HCT116 (cell line): ENCODE data around the gene BRSK2. TPM values are rescaled to one million over a fixed set of nuclear protein-coding genes. Genes with fewer than 3 reads are reported as not detected.

Experiments
- ATAC-seq: fragments of 200-7000 bp; cut with Tn5 transposase; 2 replicates; pipeline ENCODE4 v1.9.1; 2020; ENCODE audit warnings: mild to moderate bottlenecking, moderate library complexity
- BruUV-seq: library from RNA; stranded (reverse); fragments of 400-500 nt; replicated peaks from 2 replicates; lab custom pipeline; 2021; lab: Mats Ljungman, UMichigan
- CTCF ChIA-PET: fragments of 300-600 bp; sonication (Branson Sonifier 250); formaldehyde crosslinking; loops from one replicate; lab custom pipeline; 2021; ENCODE audit warnings: antibody characterized with exemption; lab: Charles Lee
- POLR2A ChIA-PET: fragments of 300-600, 350-600 bp; sonication (Branson Sonifier 250); formaldehyde crosslinking; loops from one replicate; lab custom pipeline; 2021; ENCODE audit warnings: antibody characterized with exemption; lab: Charles Lee
- RAD21 ChIA-PET, 2 experiments: fragments of 300-600 bp; sonication (Branson Sonifier 250); formaldehyde crosslinking; loops; one replicate each; lab custom pipeline; 2023; ENCODE audit warnings: low total read pairs in 2 of 2; ENCODE audit not compliant: uncharacterized antibody in 2 of 2, unreplicated experiment in 2 of 2, low non-redundant PET in 1 of 2; lab: Charles Lee
- DNase-seq: peaks from one replicate; pipeline ENCODE4 v3.0.0-alpha.2; 2010; ENCODE audit warnings: low read depth, low spot score
- H2AFZ ChIP-seq: fragments of 200-600 bp; shearing (Covaris generic), sonication (generic); 2 replicates; pipeline ENCODE4 v1.6.1; 2017; ENCODE audit warnings: low read depth, mixed run types, mixed read lengths, antibody characterized with exemption, low read length; ENCODE audit not compliant: poor library complexity, severe bottlenecking
- H3K27ac ChIP-seq: 2 replicates; pipeline ENCODE4 v1.5.1; 2012; ENCODE audit warnings: low read depth, low read length
- H3K27me3 ChIP-seq: fragments of 200-600 bp; sonication (generic); 2 replicates; pipeline ENCODE4 v1.6.1; 2016; ENCODE audit warnings: mixed run types, low read length, mixed read lengths; ENCODE audit not compliant: insufficient read depth
- H3K36me3 ChIP-seq, 2 experiments: fragments of 200-500 bp in 1 of 2; fragments of 200-600 bp in 1 of 2; sonication (Bioruptor generic) in 1 of 2; sonication (generic) in 1 of 2; 2 replicates each; pipeline versions ENCODE4 v1.5.1 to v1.6.1; 2014 to 2016; ENCODE audit warnings: low read length in 2 of 2, inconsistent platforms in 1 of 2, mixed read lengths in 1 of 2, mixed run types in 1 of 2; ENCODE audit not compliant: insufficient read depth in 2 of 2, control insufficient read depth in 1 of 2
- H3K4me1 ChIP-seq, 2 experiments: fragments of 200-600 bp in 1 of 2; sonication (generic) in 1 of 2; 2 replicates each; pipeline versions ENCODE4 v1.5.1 to v1.6.1; 2012 to 2017; ENCODE audit warnings: low read length in 2 of 2, inconsistent platforms in 1 of 2, mild to moderate bottlenecking in 1 of 2, mixed read lengths in 1 of 2, mixed run types in 1 of 2, moderate library complexity in 1 of 2; ENCODE audit not compliant: insufficient read depth in 2 of 2, control insufficient read depth in 1 of 2
- H3K4me2 ChIP-seq: fragments of 200-600 bp; sonication (generic); 2 replicates; pipeline ENCODE4 v1.6.1; 2017; ENCODE audit warnings: mixed run types, low read length, mixed read lengths
- H3K4me3 ChIP-seq, 2 experiments: fragments of 200-600 bp in 1 of 2; sonication (generic) in 1 of 2; replicated peaks in 1 of 2; 2 replicates each; pipeline ENCODE4 v1.5.1; 2011 to 2016; ENCODE audit warnings: low read length in 2 of 2, control low read depth in 1 of 2, low read depth in 1 of 2, mild to moderate bottlenecking in 1 of 2, mixed read lengths in 1 of 2, mixed run types in 1 of 2
- H3K79me2 ChIP-seq: fragments of 200-600 bp; sonication (generic); 2 replicates; pipeline ENCODE4 v1.6.1; 2017; ENCODE audit warnings: mild to moderate bottlenecking, mixed run types, low read length, moderate library complexity, mixed read lengths; ENCODE audit not compliant: insufficient read depth
- H3K9ac ChIP-seq: fragments of 200-600 bp; sonication (generic); 2 replicates; pipeline ENCODE4 v1.6.1; 2016; ENCODE audit warnings: low read length, mixed read lengths
- H3K9me2 ChIP-seq: fragments of 200-600 bp; sonication (generic), shearing (Covaris generic); 2 replicates; pipeline ENCODE4 v1.6.1; 2017; ENCODE audit warnings: mixed run types, mild to moderate bottlenecking, moderate library complexity; ENCODE audit not compliant: insufficient read depth
- H3K9me3 ChIP-seq, 2 experiments: fragments of 200-500 bp in 1 of 2; fragments of 200-600 bp in 1 of 2; sonication (Bioruptor generic) in 1 of 2; sonication (generic) in 1 of 2; 2 replicates each; pipeline ENCODE4 v1.6.1; 2014 to 2017; ENCODE audit warnings: low read length in 2 of 2, mixed read lengths in 2 of 2, inconsistent platforms in 1 of 2, low read depth in 1 of 2, mild to moderate bottlenecking in 1 of 2, mixed run types in 1 of 2, moderate library complexity in 1 of 2; ENCODE audit not compliant: control insufficient read depth in 1 of 2, insufficient read depth in 1 of 2
- H4K20me1 ChIP-seq: fragments of 200-600 bp; sonication (generic), shearing (Covaris generic); 2 replicates; pipeline ENCODE4 v1.6.1; 2017; ENCODE audit warnings: mixed run types, mild to moderate bottlenecking, moderate library complexity; ENCODE audit not compliant: insufficient read depth
- ATF3 ChIP-seq: IDR thresholded peaks from 2 replicates; pipeline ENCODE4 v1.6.1; 2012
- CBX3 ChIP-seq: IDR thresholded peaks from 2 replicates; pipeline ENCODE4 v1.6.1; 2012; ENCODE audit warnings: low read depth
- EGR1 ChIP-seq: IDR thresholded peaks from 2 replicates; pipeline ENCODE4 v1.6.1; 2012; ENCODE audit warnings: low read depth
- EZH2 ChIP-seq: fragments of 200-600 bp; sonication (generic); IDR thresholded peaks from 2 replicates; pipeline ENCODE4 v1.6.1; 2017; ENCODE audit warnings: antibody characterized with exemption, mixed run types
- EZH2phosphoT487 ChIP-seq: fragments of 200-600 bp; IDR thresholded peaks from 2 replicates; pipeline ENCODE4 v1.6.1; 2018; ENCODE audit warnings: antibody characterized with exemption, borderline replicate concordance
- FOSL1 ChIP-seq: IDR thresholded peaks from 2 replicates; pipeline ENCODE4 v1.6.1; 2012; ENCODE audit warnings: low read depth
- JUND ChIP-seq: IDR thresholded peaks from 2 replicates; pipeline ENCODE4 v1.6.1; 2012
- POLR2AphosphoS5 ChIP-seq: IDR thresholded peaks from 2 replicates; pipeline ENCODE4 v1.6.1; 2011; ENCODE audit warnings: mild to moderate bottlenecking, low read depth, low read length, moderate library complexity
- RAD21 ChIP-seq: IDR thresholded peaks from 2 replicates; pipeline ENCODE4 v1.6.1; 2012; ENCODE audit warnings: low read depth, mild to moderate bottlenecking
- SIN3A ChIP-seq: IDR thresholded peaks from 2 replicates; pipeline ENCODE4 v1.6.1; 2012; ENCODE audit warnings: low read depth
- SP1 ChIP-seq: IDR thresholded peaks from 2 replicates; pipeline ENCODE4 v1.6.1; 2012; ENCODE audit warnings: low read depth
- SRF ChIP-seq: IDR thresholded peaks from 2 replicates; pipeline ENCODE4 v1.6.1; 2012; ENCODE audit warnings: low read depth
- TCF7L2 ChIP-seq: IDR thresholded peaks from 2 replicates; pipeline ENCODE4 v1.7.0; 2011; ENCODE audit warnings: borderline replicate concordance, inconsistent platforms; ENCODE audit not compliant: insufficient read depth, insufficient read length; ENCODE audit errors: extremely low read depth
- ZBTB33 ChIP-seq: IDR thresholded peaks from 2 replicates; pipeline ENCODE4 v1.6.1; 2011; ENCODE audit warnings: mild to moderate bottlenecking, low read length, moderate library complexity; ENCODE audit not compliant: insufficient replicate concordance; ENCODE audit errors: extremely low read depth
- ZFX ChIP-seq: fragments of 450-650 bp; IDR thresholded peaks from 2 replicates; pipeline ENCODE4 v1.6.1; 2017
- ZNF274 ChIP-seq: fragments of 200-500 bp; sonication (Bioruptor generic); IDR thresholded peaks from 2 replicates; pipeline ENCODE4 v1.6.1; 2014; ENCODE audit warnings: mild to moderate bottlenecking, low read depth, low read length, inconsistent platforms
- intact Hi-C: fragments of 100-400 bp; cut with micrococcal nuclease; formaldehyde crosslinking; loops from 2 replicates; pipeline ENCODE4 v1.10.0; 2022
- total RNA-seq: library from RNA; stranded (reverse); gene quantifications from one replicate; pipeline ENCODE4 v1.2.1, GENCODE V29; 2021; ENCODE audit not compliant: unreplicated experiment
- TF ChIP-seq, protein P1 (sequence below): IDR thresholded peaks from 2 replicates; pipeline ENCODE4 v1.6.1; 2012; ENCODE audit warnings: low read depth

The BRSK2 gene
- total RNA-seq, 1 experiment from 2014 or later: 14.0 TPM

DNA sequence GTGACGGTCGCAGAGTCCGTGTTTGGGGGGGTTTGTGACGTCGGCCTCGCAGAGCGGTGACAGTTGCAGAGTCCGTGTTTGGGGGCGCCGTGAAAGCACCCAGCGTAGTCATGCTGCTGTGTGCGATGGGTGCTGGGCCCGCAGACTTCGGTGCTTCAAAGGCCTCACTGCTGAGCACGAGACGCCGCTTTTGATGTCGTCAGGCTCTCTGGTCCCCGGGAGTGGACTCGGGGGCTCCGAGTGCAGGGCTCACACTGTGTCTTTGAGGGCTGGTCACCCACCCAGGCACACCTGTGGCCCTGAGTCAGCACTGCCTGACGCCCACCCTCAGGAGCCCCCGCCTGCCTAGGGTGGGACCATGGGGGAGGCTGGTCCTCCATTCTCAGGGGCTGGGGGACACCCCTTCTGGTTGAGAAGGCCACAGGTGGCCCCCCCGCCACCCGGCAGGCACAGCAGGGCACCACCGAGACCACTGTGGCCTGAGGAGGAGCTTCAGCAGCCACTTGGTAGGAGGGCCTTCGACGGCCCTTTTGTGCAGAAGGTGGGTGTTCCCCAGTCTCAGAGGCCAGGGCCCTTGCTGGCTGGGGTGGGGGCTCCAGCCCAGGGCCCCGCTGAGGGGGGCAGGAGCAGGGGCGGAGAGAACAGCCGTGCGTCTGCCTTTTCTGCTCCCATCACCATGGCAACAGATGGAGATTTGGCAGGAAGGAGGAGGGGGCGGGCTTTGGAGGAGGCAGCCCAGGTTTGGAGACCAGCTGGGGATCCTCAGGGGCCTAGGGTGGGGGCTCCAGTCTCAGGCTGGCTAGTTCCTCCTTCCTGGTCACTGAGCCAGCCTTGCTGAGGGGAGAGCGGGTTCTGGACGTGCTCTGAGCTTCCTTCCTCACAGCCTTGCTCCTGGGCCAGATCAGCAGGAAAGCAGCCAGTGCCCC, 20.9 kb downstream of the BRSK2 start:
- TF ChIP-seq ZNF274: no peak
- no peak for TF ChIP-seq ZFX
- no peak for TF ChIP-seq SIN3A
- no peak for TF ChIP-seq SP1
- TF ChIP-seq POLR2AphosphoS5: no peak
- no peak for TF ChIP-seq ATF3
- TF ChIP-seq CBX3: no peak
- no peak for TF ChIP-seq JUND
- TF ChIP-seq FOSL1: no peak
- no peak for TF ChIP-seq EZH2
- no peak for TF ChIP-seq RAD21
- TF ChIP-seq SRF: no peak
- no peak for TF ChIP-seq TCF7L2
- TF ChIP-seq, protein P1, sequence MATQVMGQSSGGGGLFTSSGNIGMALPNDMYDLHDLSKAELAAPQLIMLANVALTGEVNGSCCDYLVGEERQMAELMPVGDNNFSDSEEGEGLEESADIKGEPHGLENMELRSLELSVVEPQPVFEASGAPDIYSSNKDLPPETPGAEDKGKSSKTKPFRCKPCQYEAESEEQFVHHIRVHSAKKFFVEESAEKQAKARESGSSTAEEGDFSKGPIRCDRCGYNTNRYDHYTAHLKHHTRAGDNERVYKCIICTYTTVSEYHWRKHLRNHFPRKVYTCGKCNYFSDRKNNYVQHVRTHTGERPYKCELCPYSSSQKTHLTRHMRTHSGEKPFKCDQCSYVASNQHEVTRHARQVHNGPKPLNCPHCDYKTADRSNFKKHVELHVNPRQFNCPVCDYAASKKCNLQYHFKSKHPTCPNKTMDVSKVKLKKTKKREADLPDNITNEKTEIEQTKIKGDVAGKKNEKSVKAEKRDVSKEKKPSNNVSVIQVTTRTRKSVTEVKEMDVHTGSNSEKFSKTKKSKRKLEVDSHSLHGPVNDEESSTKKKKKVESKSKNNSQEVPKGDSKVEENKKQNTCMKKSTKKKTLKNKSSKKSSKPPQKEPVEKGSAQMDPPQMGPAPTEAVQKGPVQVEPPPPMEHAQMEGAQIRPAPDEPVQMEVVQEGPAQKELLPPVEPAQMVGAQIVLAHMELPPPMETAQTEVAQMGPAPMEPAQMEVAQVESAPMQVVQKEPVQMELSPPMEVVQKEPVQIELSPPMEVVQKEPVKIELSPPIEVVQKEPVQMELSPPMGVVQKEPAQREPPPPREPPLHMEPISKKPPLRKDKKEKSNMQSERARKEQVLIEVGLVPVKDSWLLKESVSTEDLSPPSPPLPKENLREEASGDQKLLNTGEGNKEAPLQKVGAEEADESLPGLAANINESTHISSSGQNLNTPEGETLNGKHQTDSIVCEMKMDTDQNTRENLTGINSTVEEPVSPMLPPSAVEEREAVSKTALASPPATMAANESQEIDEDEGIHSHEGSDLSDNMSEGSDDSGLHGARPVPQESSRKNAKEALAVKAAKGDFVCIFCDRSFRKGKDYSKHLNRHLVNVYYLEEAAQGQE: no peak
- TF ChIP-seq EGR1: no peak
- no peak for TF ChIP-seq EZH2phosphoT487
- no peak for TF ChIP-seq ZBTB33
- ChIA-PET POLR2A (no interaction called here), RAD21 (no interaction called here), CTCF (no interaction called here)
- no TSS peak for BruUV-seq
- no peak for DNase-seq
- intact Hi-C loops: no loop called here
- peaks cover 13 to 15% of the 10 kb centered on the region in 2 experiments; a peak in 2 of 4 replicates for H3K9me3 ChIP-seq
- no peaks in the 10 kb centered on the region for H3K36me3 ChIP-seq
- no peak overlapping the region for H3K4me3 ChIP-seq
- no peak overlapping the region for H3K9ac ChIP-seq
- no peak overlapping the region for H3K27ac ChIP-seq
- no peaks in the 10 kb centered on the region for H3K79me2 ChIP-seq
- no peaks in the 10 kb centered on the region for H3K27me3 ChIP-seq
- H4K20me1 ChIP-seq: no peaks in the 10 kb centered on the region
- H3K4me2 ChIP-seq: no peak overlapping the region
- H3K9me2 ChIP-seq: no peaks in the 10 kb centered on the region
- H3K4me1 ChIP-seq: no peaks in the 10 kb centered on the region
- H2AFZ ChIP-seq: no peak overlapping the region
- no peak for ATAC-seq
